PC-9 (cell line): ENCODE results near the gene TMEM151A. TPM values are rescaled to one million over a fixed set of nuclear protein-coding genes. Genes with fewer than 3 reads are reported as not detected.
A peak's percentile ranks its signal among the peaks of the same experiment; 100 is the strongest.

Experiments
- BruUV-seq: library from RNA; stranded (reverse); fragments of 400-500 nt; replicated peaks from 2 replicates; lab custom pipeline; 2021; lab: Mats Ljungman, UMichigan
- CTCF ChIA-PET: fragments of 300-600 bp; sonication (Branson Sonifier 250); formaldehyde crosslinking; loops from one replicate; lab custom pipeline; 2022; ENCODE audit warnings: antibody characterized with exemption; lab: Charles Lee
- POLR2A ChIA-PET: fragments of 300-600 bp; sonication (Branson Sonifier 250); formaldehyde crosslinking; loops from one replicate; lab custom pipeline; 2022; ENCODE audit warnings: antibody characterized with exemption; ENCODE audit not compliant: unreplicated experiment; lab: Charles Lee
- DNase-seq, 2 experiments: peaks; one replicate each; pipeline versions ENCODE4 v3.0.0 to v3.0.0-alpha.2; 2015 to 2022; ENCODE audit warnings: mixed read lengths in 1 of 2
- H2AFZ ChIP-seq: fragments of 200-600 bp; sonication (generic); 2 replicates; pipeline ENCODE4 v1.8.1; 2017; ENCODE audit warnings: antibody characterized with exemption
- H3F3A ChIP-seq: fragments of 200-600 bp; sonication (generic); 2 replicates; pipeline ENCODE4 v1.8.1; 2017; ENCODE audit warnings: antibody characterized with exemption, mild to moderate bottlenecking, low read depth; ENCODE audit not compliant: insufficient read depth
- H3K27ac ChIP-seq: fragments of 200-600 bp; sonication (generic); 2 replicates; pipeline ENCODE4 v1.6.1; 2016; ENCODE audit warnings: mixed run types
- H3K27me3 ChIP-seq: fragments of 200-600 bp; sonication (generic); 2 replicates; pipeline ENCODE4 v1.6.1; 2016; ENCODE audit warnings: low read depth, mixed run types; ENCODE audit not compliant: insufficient read depth
- H3K36me3 ChIP-seq: fragments of 200-600 bp; sonication (generic); 2 replicates; pipeline ENCODE4 v1.6.1; 2016; ENCODE audit warnings: low read depth, mixed run types
- H3K4me1 ChIP-seq: fragments of 200-600 bp; sonication (generic); replicated peaks from 2 replicates; pipeline ENCODE4 v1.6.1; 2016; ENCODE audit warnings: mixed run types; ENCODE audit not compliant: insufficient read depth
- H3K4me2 ChIP-seq: fragments of 200-600 bp; sonication (generic); 2 replicates; pipeline ENCODE4 v1.6.1; 2017; ENCODE audit warnings: mixed run types
- H3K4me3 ChIP-seq: fragments of 200-600 bp; sonication (generic); 2 replicates; pipeline ENCODE4 v1.6.1; 2016; ENCODE audit warnings: mixed run types
- H3K79me2 ChIP-seq: fragments of 200-600 bp; sonication (generic); 2 replicates; pipeline ENCODE4 v1.6.1; 2017; ENCODE audit warnings: low read depth, mixed run types
- H3K9me2 ChIP-seq: fragments of 200-600 bp; sonication (generic); 2 replicates; pipeline ENCODE4 v1.8.1; 2017; ENCODE audit warnings: mild to moderate bottlenecking; ENCODE audit not compliant: insufficient read depth
- H3K9me3 ChIP-seq: fragments of 200-600 bp; sonication (generic); 2 replicates; pipeline ENCODE4 v1.8.1; 2016; ENCODE audit warnings: low read depth; ENCODE audit not compliant: insufficient read depth
- H4K20me1 ChIP-seq: fragments of 200-600 bp; sonication (generic); 2 replicates; pipeline ENCODE4 v1.8.1; 2017; ENCODE audit not compliant: insufficient read depth
- CTCF ChIP-seq: fragments of 200-600 bp; sonication (generic); conservative IDR thresholded peaks from 2 replicates; pipeline ENCODE4 v1.6.1; 2017; ENCODE audit warnings: mixed run types, antibody characterized with exemption, mild to moderate bottlenecking, moderate library complexity
- EZH2 ChIP-seq: fragments of 200-600 bp; sonication (generic); IDR thresholded peaks from 2 replicates; pipeline ENCODE4 v1.8.0; 2017; ENCODE audit warnings: antibody characterized with exemption, low read depth
- intact Hi-C: fragments of 100-400 bp; cut with micrococcal nuclease; formaldehyde crosslinking; loops from one replicate; pipeline ENCODE4 v1.10.0; 2022; ENCODE audit not compliant: unreplicated experiment
- total RNA-seq: library from RNA; stranded (reverse); gene quantifications from 2 replicates; pipeline ENCODE4 v1.2.3, GENCODE V29; 2021

The TMEM151A gene
- total RNA-seq, 1 experiment from 2014 or later: 0.22 TPM

DNA sequence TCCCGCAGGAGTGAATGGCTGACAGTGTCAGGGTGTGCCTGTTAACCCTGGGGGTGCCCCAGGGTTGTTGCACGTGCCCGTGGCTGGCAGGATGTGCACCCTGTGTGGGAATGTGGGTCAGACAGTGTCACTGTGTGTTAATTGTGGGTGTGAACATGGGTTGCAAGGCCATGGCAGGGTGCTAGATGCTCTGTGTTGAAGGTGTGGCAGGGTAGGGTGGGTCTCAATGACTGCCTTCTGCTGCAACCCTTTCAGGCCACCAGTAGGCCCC, 36.3 kb downstream of the TMEM151A start:
- POLR2A ChIA-PET: no interaction called here
- H3K27ac ChIP-seq: no peak overlapping the region
- no peaks in the 10 kb centered on the region for H4K20me1 ChIP-seq
- TF ChIP-seq EZH2 (no peak), CTCF (no peak)
- no TSS peak for BruUV-seq
- no peak for DNase-seq
- no peaks in the 10 kb centered on the region for H3K27me3 ChIP-seq
- no peak overlapping the region for H2AFZ ChIP-seq
- CTCF ChIA-PET: no interaction called here
- intact Hi-C loops: loop anchor here (1.0 kb wide), 1 partner anchor 16 kb away; no protein-coding TSS in a partner anchor
- H3K79me2 ChIP-seq: no peaks in the 10 kb centered on the region
- H3K4me2 ChIP-seq: no peak overlapping the region
- H3F3A ChIP-seq: peaks cover 10% of the 10 kb centered on the region; the same call in 1 of the 2 replicates
- no peaks in the 10 kb centered on the region for H3K9me2 ChIP-seq
- H3K4me1 ChIP-seq: peaks cover 34% of the 10 kb centered on the region
- H3K36me3 ChIP-seq: no peaks in the 10 kb centered on the region
- no peaks in the 10 kb centered on the region for H3K9me3 ChIP-seq
- no peak overlapping the region for H3K4me3 ChIP-seq

GRCh38 chr11:66328302-66329144, 36.8 kb downstream of the TMEM151A start:
- Histone ChIP-seq H3K4me2 (peak overlapping the region; percentile 45), H3K9me2 (no peaks in the 10 kb centered on the region), H3K4me1 (peaks cover 34% of the 10 kb centered on the region), H3K27me3 (no peaks in the 10 kb centered on the region), H2AFZ (no peak overlapping the region), H3K4me3 (no peak overlapping the region), H3K36me3 (no peaks in the 10 kb centered on the region), H3K9me3 (no peaks in the 10 kb centered on the region), H4K20me1 (no peaks in the 10 kb centered on the region), H3F3A (peaks cover 10% of the 10 kb centered on the region; the same call in 1 of the 2 replicates), H3K79me2 (no peaks in the 10 kb centered on the region), H3K27ac (no peak overlapping the region)
- POLR2A ChIA-PET: interaction anchor here (0.7 kb wide), 1 partner anchor 20 kb away, joined by 3 read pairs; no protein-coding TSS in a partner anchor
- BruUV-seq: no TSS peak
- CTCF ChIA-PET: interaction anchor here (0.6 to 1.5 kb wide), 6 partner anchors 16 to 101 kb away, joined by 3 to 8 read pairs (median 4); no protein-coding TSS in a partner anchor
- DNase-seq: peak; percentile 67 to 80
- peak; percentile 99 for TF ChIP-seq CTCF
- no peak for TF ChIP-seq EZH2
- intact Hi-C loops: loop anchor here (1.0 kb wide), 1 partner anchor 16 kb away; no protein-coding TSS in a partner anchor

DNA sequence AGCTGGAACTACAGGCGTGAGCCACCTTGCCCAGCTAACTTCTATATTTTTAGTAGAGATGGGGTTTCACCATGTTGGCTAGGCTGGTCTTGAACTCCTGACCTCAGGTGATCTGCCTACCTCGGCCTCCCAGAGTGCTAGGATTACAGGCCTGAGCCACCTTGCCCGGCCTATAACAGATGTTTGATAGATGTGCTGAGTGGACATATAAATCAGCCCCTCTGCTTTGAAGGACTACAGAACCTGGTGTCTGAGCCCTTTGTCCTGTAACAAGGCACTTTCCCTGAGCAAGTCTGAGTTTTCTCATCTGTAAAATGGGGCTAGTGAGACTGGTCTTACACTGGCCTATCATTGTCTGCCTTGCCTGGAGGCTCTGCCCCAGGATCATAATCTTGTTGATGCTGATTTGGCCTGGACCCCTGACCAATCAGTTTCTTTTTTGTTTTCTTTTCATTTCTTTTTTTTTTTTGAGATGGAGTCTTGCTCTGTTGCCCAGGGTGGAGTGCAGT, 37.5 kb downstream of the TMEM151A start:
- Histone ChIP-seq H3K27me3 (no peaks in the 10 kb centered on the region), H3K27ac (no peak overlapping the region), H3K4me1 (peaks cover 34% of the 10 kb centered on the region), H3K4me2 (no peak overlapping the region), H4K20me1 (no peaks in the 10 kb centered on the region), H3K4me3 (no peak overlapping the region), H3K36me3 (no peaks in the 10 kb centered on the region), H2AFZ (no peak overlapping the region), H3K9me3 (no peaks in the 10 kb centered on the region), H3F3A (peaks cover 10% of the 10 kb centered on the region; the same call in 1 of the 2 replicates), H3K9me2 (no peaks in the 10 kb centered on the region), H3K79me2 (no peaks in the 10 kb centered on the region)
- no TSS peak for BruUV-seq
- intact Hi-C loops: no loop called here
- CTCF ChIA-PET: interaction anchor here (0.6 to 1.5 kb wide), 5 partner anchors 17 to 60 kb away, joined by 3 to 5 read pairs (median 3); no protein-coding TSS in a partner anchor
- TF ChIP-seq EZH2 (no peak), CTCF (no peak)
- POLR2A ChIA-PET: interaction anchor here (0.7 kb wide), 1 partner anchor 19 kb away, joined by 3 read pairs; no protein-coding TSS in a partner anchor
- DNase-seq: no peak
